Fibroblast of pulmonary artery (primary cell): Measurements from ENCODE around the gene CTDSP1.
A peak's percentile ranks its signal among the peaks of the same experiment; 100 is the strongest.

Experiments
- DNase-seq: peaks from one replicate; pipeline ENCODE4 v3.0.0-alpha.2; 2010; ENCODE audit warnings: low read depth
- H3K4me3 ChIP-seq: replicated peaks from 2 replicates; pipeline ENCODE4 v1.5.1; 2011; ENCODE audit warnings: low read depth, mild to moderate bottlenecking, control low read depth, low read length, moderate library complexity
- CTCF ChIP-seq: IDR thresholded peaks from 2 replicates; pipeline ENCODE4 v1.5.1; 2011; ENCODE audit warnings: mild to moderate bottlenecking, control low read depth, low read length, inconsistent platforms; ENCODE audit errors: missing control alignments

CTDSP1 gene

GRCh38 chr2:218400167-218400929 is 680 bp downstream of the CTDSP1 start:
- peak overlapping the region; percentile 77 for H3K4me3 ChIP-seq
- TF ChIP-seq CTCF: no peak
- DNase-seq: no peak

- no peak for DNase-seq
- no peak for TF ChIP-seq CTCF
- H3K4me3 ChIP-seq: peak overlapping the region; percentile 77
Observed at GRCh38 chr2:218400930-218401881, 1.5 kb downstream of the CTDSP1 start.

GRCh38 chr2:218401890-218402289 is 2.2 kb downstream of the CTDSP1 start:
- no peak for TF ChIP-seq CTCF
- H3K4me3 ChIP-seq: peak overlapping the region; percentile 77
- DNase-seq: no peak

GRCh38 chr2:218402491-218402901 is 2.8 kb downstream of the CTDSP1 start:
- no peak for TF ChIP-seq CTCF
- H3K4me3 ChIP-seq: no peak overlapping the region
- DNase-seq: no peak

GRCh38 chr2:218402911-218403411 is 3.3 kb downstream of the CTDSP1 start:
- no peak for TF ChIP-seq CTCF
- H3K4me3 ChIP-seq: no peak overlapping the region
- DNase-seq: no peak

- no peak for TF ChIP-seq CTCF
- no peak for DNase-seq
- no peak overlapping the region for H3K4me3 ChIP-seq
Observed at GRCh38 chr2:218403810-218404209, 4.1 kb downstream of the CTDSP1 start.
